MM.1S (cell line): Measurements from ENCODE around the gene WDR72.

ENCODE experiments used
- EZH2 ChIP-seq: fragments of 300-600 bp; sonication (generic); optimal IDR thresholded peaks from 2 replicates; pipeline ENCODE3; 2017; ENCODE audit warnings: low read depth, mild to moderate bottlenecking, antibody characterized with exemption, low read length, mixed read lengths
- TF ChIP-seq, protein P1 (sequence below): fragments of 300-600 bp; sonication (generic); IDR thresholded peaks from 2 replicates; pipeline ENCODE4 v1.5.1; 2016; ENCODE audit warnings: antibody characterized with exemption, low read length, mixed read lengths

DNA sequence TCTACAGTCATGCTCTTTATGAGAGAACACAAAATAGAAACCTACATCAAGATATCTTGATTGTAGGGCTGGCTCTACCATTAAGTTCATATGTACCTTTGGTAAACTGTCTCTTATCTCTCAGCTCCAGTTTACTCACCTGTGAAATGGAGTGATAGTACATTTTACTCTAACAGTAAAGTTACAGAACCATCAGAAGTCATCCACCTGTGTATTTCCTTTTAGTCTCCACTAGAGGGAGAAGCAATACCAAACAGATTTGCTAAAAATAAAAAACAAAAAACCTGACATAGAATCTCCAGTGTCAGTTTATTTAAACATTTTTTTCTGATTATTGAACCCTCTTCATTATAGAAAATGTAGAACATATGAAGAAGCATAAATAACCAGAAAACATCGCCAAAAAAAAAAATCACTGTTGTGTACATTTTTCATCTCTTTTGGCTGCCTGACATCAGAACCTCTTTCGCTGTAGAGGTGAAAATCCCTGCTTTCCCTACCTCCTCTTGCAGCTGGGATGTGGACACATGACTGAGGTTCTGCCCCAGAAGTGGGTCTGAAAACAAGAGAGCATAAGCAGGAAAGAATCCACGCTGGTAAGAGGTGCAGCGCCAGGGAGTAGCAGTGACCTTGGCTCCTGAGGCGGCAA, 48.7 kb upstream of the WDR72 start:
- TF ChIP-seq, protein P1, sequence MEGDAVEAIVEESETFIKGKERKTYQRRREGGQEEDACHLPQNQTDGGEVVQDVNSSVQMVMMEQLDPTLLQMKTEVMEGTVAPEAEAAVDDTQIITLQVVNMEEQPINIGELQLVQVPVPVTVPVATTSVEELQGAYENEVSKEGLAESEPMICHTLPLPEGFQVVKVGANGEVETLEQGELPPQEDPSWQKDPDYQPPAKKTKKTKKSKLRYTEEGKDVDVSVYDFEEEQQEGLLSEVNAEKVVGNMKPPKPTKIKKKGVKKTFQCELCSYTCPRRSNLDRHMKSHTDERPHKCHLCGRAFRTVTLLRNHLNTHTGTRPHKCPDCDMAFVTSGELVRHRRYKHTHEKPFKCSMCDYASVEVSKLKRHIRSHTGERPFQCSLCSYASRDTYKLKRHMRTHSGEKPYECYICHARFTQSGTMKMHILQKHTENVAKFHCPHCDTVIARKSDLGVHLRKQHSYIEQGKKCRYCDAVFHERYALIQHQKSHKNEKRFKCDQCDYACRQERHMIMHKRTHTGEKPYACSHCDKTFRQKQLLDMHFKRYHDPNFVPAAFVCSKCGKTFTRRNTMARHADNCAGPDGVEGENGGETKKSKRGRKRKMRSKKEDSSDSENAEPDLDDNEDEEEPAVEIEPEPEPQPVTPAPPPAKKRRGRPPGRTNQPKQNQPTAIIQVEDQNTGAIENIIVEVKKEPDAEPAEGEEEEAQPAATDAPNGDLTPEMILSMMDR = peak; percentile 62
- no peak for TF ChIP-seq EZH2
